Lung (tissue), 12 donors: Measurements from ENCODE around the gene PARVB. TPM values are rescaled to one million over a fixed set of nuclear protein-coding genes. Genes with fewer than 3 reads are reported as not detected.

Experiments
- ATAC-seq: fragments of 200-7000 bp; cut with Tn5 transposase; one replicate; pipeline ENCODE4 v1.9.1; 2020; ENCODE audit warnings: moderate number of reproducible peaks; ENCODE audit not compliant: insufficient read depth, low FRiP score
- DNase-seq, 3 donors: peaks; one replicate each; pipeline ENCODE4 v3.0.0-alpha.2; 2013 to 2017
- H3K27ac ChIP-seq, 2 donors: one replicate each; pipeline ENCODE4 v1.5.1; 2013; ENCODE audit warnings: mild to moderate bottlenecking in 2 of 2, moderate library complexity in 2 of 2, control low read depth in 1 of 2, inconsistent platforms in 1 of 2, low read depth in 1 of 2, low read length in 1 of 2
- H3K27me3 ChIP-seq, 3 donors: one replicate each; pipeline ENCODE4 v1.5.1; 2013; ENCODE audit warnings: low read length in 2 of 3; ENCODE audit not compliant: control insufficient read depth in 3 of 3, insufficient read depth in 3 of 3
- H3K36me3 ChIP-seq, 4 donors: one replicate each; pipeline ENCODE4 v1.5.1; 2013; ENCODE audit warnings: low read length in 4 of 4, mild to moderate bottlenecking in 1 of 4, moderate library complexity in 1 of 4; ENCODE audit not compliant: control insufficient read depth in 4 of 4, insufficient read depth in 4 of 4
- H3K4me1 ChIP-seq, 5 donors: one replicate each; pipeline ENCODE4 v1.5.1; 2013; ENCODE audit warnings: low read length in 5 of 5, mild to moderate bottlenecking in 2 of 5, moderate library complexity in 1 of 5; ENCODE audit not compliant: control insufficient read depth in 5 of 5, insufficient read depth in 5 of 5
- H3K4me3 ChIP-seq: one replicate; pipeline ENCODE4 v1.5.1; 2013; ENCODE audit warnings: mild to moderate bottlenecking, control low read depth, moderate library complexity
- H3K9ac ChIP-seq, 2 donors: one replicate each; pipeline ENCODE4 v1.5.1; 2013; ENCODE audit warnings: low read length in 2 of 2, control low read depth in 1 of 2; ENCODE audit not compliant: insufficient read depth in 1 of 2
- H3K9me3 ChIP-seq, 4 donors: one replicate each; pipeline ENCODE4 v1.5.1; 2013; ENCODE audit warnings: low read length in 3 of 4, mild to moderate bottlenecking in 1 of 4, moderate library complexity in 1 of 4; ENCODE audit not compliant: control insufficient read depth in 4 of 4, insufficient read depth in 3 of 4
- WGBS, 2 donors: extraction: QIAGEN DNeasy Blood & Tissue Kit; methylation state at CpG; one replicate each; pipeline ENCODE4 v1.1.7; 2013; 5-methylcytosine and 5-hydroxymethylcytosine counted together
- polyA plus RNA-seq, 2 donors: library from polyadenylated mRNA; stranded (reverse); fragments of 200-250 nt; gene quantifications; one replicate each; pipeline ENCODE4 v1.2.1, GENCODE V29; 2013
- total RNA-seq, 2 donors: library from RNA; depleted of rRNA in 1 of 2; stranded (reverse); fragments of >200 nt in 1 of 2; gene quantifications; one replicate each; pipeline ENCODE4 v1.2.1, GENCODE V29; 2014 to 2021
- TF ChIP-seq, protein P1 (sequence below): IDR thresholded peaks from 2 replicates; pipeline ENCODE4 v1.5.1; 2012; ENCODE audit warnings: mild to moderate bottlenecking; ENCODE audit errors: control extremely low read depth, extremely low read depth
- donor health status: control.
- donor health status: control.
- donor health status: Bipolar disorder and iron deficiency.
- donor health status: healthy.
- donor health status: DM: yes; HTN: yes; CAD: no.

PARVB gene
- total and polyA plus RNA-seq, 4 donors, result 16.9 to 64.2 (median 49.7) TPM

DNA sequence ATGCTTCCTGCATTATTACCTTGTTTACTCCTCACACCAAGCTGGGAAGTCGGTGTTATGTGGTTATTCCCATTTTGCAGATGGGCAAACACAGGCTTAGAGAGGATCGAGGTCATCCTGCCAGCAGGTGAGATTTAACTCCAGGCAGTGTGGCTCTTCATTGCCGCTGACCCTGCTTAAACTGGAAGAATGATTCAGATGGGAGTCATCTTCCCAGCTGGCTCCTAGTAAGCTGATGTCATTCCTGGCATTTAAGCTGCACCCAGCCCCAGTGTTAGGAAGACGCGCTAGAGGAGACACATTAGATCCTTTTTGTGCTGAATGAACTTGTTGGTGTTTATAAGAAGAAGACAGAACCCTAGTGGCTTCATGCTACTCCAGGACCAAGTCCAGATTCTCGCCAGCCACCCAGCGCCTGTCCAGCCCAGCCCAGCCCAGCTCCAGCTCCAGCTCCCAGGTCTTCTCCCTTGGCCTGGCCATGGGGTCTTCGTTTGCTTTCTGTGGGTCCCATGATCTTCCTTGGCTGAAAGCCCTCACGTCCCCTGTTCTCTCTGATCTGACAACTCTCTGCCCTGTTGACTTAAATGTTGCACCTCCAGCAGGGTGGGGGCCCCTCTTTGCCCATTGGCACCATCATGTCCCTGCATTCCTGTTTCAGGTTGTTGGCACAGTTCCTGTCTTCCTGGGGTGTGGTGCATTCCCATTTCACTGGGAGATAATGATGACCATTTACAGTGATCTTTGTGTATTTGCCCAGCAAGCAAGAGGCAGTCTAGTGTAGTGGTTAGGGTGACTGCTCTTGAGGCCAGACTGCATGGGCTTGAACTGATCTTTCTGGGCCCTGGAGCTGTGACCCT, 13.6 kb downstream of the PARVB start:
- H3K27ac ChIP-seq, result peak overlapping the region; percentile 59 to 82

DNA sequence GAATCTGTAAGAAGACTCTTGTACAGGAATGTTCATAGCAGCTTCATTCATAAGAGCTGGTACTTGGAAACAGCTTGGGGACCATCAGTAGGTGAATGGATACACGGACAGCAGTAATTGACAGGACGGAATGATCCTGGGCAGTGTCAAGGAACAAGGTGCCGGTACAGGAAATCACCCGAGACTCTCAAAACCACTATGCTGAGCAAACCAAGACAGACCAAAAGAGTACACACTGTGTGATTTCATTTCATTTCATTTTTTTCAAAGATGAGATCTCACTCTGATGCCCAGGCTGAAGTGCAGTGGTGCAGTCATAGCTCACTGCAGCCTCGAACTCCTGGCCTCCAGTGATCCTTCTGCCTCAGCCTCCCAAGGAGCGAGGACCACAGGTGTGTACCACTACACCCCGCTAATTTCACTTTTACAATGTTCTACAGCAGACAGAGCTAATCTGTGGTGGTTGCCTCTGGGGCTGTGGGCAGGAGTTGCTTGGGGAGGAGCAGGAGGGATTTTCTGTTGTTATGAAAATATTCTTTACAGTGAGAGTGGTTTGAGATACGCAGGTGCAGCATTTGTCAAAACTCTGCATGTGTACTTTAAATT, 15.6 kb downstream of the PARVB start:
- Histone ChIP-seq H3K27me3 (no peaks in the 10 kb centered on the region), H3K4me1 (peaks cover 0 to 13% (median 8%) of the 10 kb centered on the region in 5 donors), H3K4me3 (no peak overlapping the region), H3K27ac (no peak overlapping the region), H3K36me3 (no peaks in the 10 kb centered on the region), H3K9me3 (no peaks in the 10 kb centered on the region), H3K9ac (no peak overlapping the region)
- no peak for DNase-seq
- WGBS, 2 donors, result 92 to 93% methylated on average over 8 of the region's 8 CpGs
- TF ChIP-seq, protein P1, sequence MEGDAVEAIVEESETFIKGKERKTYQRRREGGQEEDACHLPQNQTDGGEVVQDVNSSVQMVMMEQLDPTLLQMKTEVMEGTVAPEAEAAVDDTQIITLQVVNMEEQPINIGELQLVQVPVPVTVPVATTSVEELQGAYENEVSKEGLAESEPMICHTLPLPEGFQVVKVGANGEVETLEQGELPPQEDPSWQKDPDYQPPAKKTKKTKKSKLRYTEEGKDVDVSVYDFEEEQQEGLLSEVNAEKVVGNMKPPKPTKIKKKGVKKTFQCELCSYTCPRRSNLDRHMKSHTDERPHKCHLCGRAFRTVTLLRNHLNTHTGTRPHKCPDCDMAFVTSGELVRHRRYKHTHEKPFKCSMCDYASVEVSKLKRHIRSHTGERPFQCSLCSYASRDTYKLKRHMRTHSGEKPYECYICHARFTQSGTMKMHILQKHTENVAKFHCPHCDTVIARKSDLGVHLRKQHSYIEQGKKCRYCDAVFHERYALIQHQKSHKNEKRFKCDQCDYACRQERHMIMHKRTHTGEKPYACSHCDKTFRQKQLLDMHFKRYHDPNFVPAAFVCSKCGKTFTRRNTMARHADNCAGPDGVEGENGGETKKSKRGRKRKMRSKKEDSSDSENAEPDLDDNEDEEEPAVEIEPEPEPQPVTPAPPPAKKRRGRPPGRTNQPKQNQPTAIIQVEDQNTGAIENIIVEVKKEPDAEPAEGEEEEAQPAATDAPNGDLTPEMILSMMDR, result no peak
- ATAC-seq, result no peak

More for the DNA sequence above, 13.6 kb downstream of the PARVB start:
- H3K36me3 ChIP-seq, result no peaks in the 10 kb centered on the region
- WGBS, 2 donors, result 75 to 80% methylated on average over 9 of the region's 9 CpGs
- H3K9ac ChIP-seq, result no peak overlapping the region
- H3K4me1 ChIP-seq, result peaks cover 0 to 16% (median 10%) of the 10 kb centered on the region in 5 donors
- no peaks in the 10 kb centered on the region for H3K9me3 ChIP-seq
- DNase-seq (no peak), ATAC-seq (no peak)
- no peaks in the 10 kb centered on the region for H3K27me3 ChIP-seq
- TF ChIP-seq, protein P1, result no peak
- no peak overlapping the region for H3K4me3 ChIP-seq

DNA sequence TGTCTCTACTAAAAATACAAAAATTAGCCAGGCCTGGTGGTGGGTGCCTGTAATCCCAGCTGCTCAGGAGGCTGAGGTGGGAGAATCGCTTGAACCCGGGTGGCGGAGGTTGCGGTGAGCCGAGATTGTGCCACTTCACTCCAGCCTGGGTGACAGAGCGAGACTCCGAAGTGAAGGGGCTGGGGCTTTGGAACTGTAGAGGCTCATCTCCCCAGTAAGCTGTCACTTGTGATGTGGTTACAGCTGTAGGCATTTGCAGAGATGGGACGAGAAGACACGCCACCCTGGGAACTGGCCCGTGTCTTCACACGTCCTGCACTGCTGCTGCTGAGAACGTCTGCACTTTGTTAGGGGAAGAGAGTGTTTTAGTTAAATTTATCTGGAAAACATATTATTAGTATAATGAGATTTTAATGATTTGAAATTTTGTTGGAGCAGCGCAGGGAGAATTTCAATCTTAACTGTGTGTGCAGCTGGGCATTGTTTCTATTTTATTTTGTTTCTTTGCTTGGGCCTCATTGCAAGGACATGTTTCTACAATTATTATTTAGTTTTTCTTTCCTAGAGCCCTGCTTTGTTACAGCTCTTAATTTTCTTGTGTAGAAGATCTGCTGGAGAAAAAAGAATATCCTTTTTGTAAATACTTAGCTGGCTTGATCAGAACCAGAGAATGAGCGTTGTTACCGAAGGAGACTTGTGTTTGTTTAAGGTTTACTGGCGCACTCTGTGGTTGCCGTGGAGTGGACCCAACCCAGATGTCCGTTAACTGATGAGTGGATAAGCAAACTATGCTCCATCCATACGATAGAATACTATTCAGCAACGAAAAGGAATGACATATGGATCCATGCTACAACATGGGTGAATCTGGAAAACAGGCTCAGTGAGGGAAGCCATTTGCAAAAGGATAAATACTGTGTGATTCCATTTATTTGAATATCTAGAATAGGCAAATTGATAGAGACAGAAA, 18.4 kb downstream of the PARVB start:
- H3K4me1 ChIP-seq, result peaks cover 0 to 14% (median 8%) of the 10 kb centered on the region in 5 donors
- no peaks in the 10 kb centered on the region for H3K36me3 ChIP-seq
- WGBS, 2 donors, result 73 to 82% methylated on average over 20 of the region's 20 CpGs
- no peak overlapping the region for H3K4me3 ChIP-seq
- DNase-seq (peak; percentile 67 to 75 (median 70)), ATAC-seq (no peak)
- H3K9me3 ChIP-seq, result no peaks in the 10 kb centered on the region
- TF ChIP-seq, protein P1, result no peak
- H3K27ac ChIP-seq, result peak overlapping the region in 1 of 2 donors; percentile 48
- no peaks in the 10 kb centered on the region for H3K27me3 ChIP-seq
- peak overlapping the region in 1 of 2 donors; percentile 50 for H3K9ac ChIP-seq
